ENCODE results near the gene SAP30L. TPM values are rescaled to one million over a fixed set of nuclear protein-coding genes. Genes with fewer than 3 reads are reported as not detected.
A peak's percentile ranks its signal among the peaks of the same experiment; 100 is the strongest.

SAP30L gene
- total and polyA plus RNA-seq, 7 donors = 9.2 to 35.7 (median 26.0) TPM

GRCh38 chr5:154466147-154466546, 20.4 kb downstream of the SAP30L start:
- intact Hi-C loops (cut with DNase I) = loop anchor here (2.0 to 5.0 kb wide), 3 partner anchors 141 to 176 kb away; no protein-coding TSS in a partner anchor

GRCh38 chr5:154466671-154467070, 20.9 kb downstream of the SAP30L start:
- Histone ChIP-seq H3K4me3 (no peak overlapping the region), H3K4me1 (no peaks in the 10 kb centered on the region), H3K27ac (no peak overlapping the region), H3K36me3 (ENCODE audit: insufficient read depth in 1 of 2, low read depth in 1 of 2) (peaks cover 0 to 7% of the 10 kb centered on the region in 2 donors), H3K27me3 (ENCODE audit: insufficient read depth in 3 of 3, low read length in 2 of 3) (peaks cover 0 to 25% (median 4%) of the 10 kb centered on the region in 3 donors), H3K9me3 (no peaks in the 10 kb centered on the region)
- DNase-seq (no peak), ATAC-seq (no peak)
- TF ChIP-seq CTCF (IDR thresholded peaks at IDR 0.05) = no peak
- intact Hi-C loops (cut with DNase I) = loop anchor here (2.0 to 5.0 kb wide), 3 partner anchors 141 to 176 kb away; no protein-coding TSS in a partner anchor
- 81 to 85% (median 85%) methylated on average over 5 of the region's 5 CpGs for WGBS, 3 donors

More at GRCh38 chr5:154466147-154466546, 20.4 kb downstream of the SAP30L start:
- WGBS, 3 donors = 58 to 62% (median 61%) methylated on average over 5 of the region's 5 CpGs
- no peak overlapping the region for H3K27ac ChIP-seq
- H3K4me3 ChIP-seq = no peak overlapping the region
- ATAC-seq = no peak
- H3K36me3 ChIP-seq (ENCODE audit: insufficient read depth in 1 of 2, low read depth in 1 of 2) = peaks cover 0 to 7% of the 10 kb centered on the region in 2 donors
- no peaks in the 10 kb centered on the region for H3K9me3 ChIP-seq
- no peak for DNase-seq
- H3K27me3 ChIP-seq (ENCODE audit: insufficient read depth in 3 of 3, low read length in 2 of 3) = peaks cover 0 to 20% (median 4%) of the 10 kb centered on the region in 3 donors
- no peak for TF ChIP-seq CTCF (IDR thresholded peaks at IDR 0.05)
- no peaks in the 10 kb centered on the region for H3K4me1 ChIP-seq

GRCh38 chr5:154467655-154468354, 22.0 kb downstream of the SAP30L start:
- peaks cover 0 to 4% of the 10 kb centered on the region in 2 donors for H3K36me3 ChIP-seq (ENCODE audit: insufficient read depth in 1 of 2, low read depth in 1 of 2)
- no peak overlapping the region for H3K4me3 ChIP-seq
- WGBS, 3 donors = 40 to 49% (median 46%) methylated on average over 18 of the region's 18 CpGs
- H3K27me3 ChIP-seq (ENCODE audit: insufficient read depth in 3 of 3, low read length in 2 of 3) = peaks cover 0 to 36% (median 7%) of the 10 kb centered on the region in 3 donors
- DNase-seq (peak; percentile 79 to 84), ATAC-seq (peak; percentile 89 to 95 (median 90))
- H3K4me1 ChIP-seq = peaks cover 1% of the 10 kb centered on the region
- intact Hi-C loops (cut with DNase I) = loop anchor here (2.0 to 5.0 kb wide), 3 partner anchors 139 to 174 kb away; no protein-coding TSS in a partner anchor
- H3K9me3 ChIP-seq = no peaks in the 10 kb centered on the region
- peak; percentile 92 for TF ChIP-seq CTCF (IDR thresholded peaks at IDR 0.05)
- H3K27ac ChIP-seq = no peak overlapping the region

- Histone ChIP-seq H3K9me3 (no peaks in the 10 kb centered on the region), H3K4me1 (peaks cover 16% of the 10 kb centered on the region), H3K27me3 (ENCODE audit: insufficient read depth in 3 of 3, low read length in 2 of 3) (peaks cover 0 to 59% (median 26%) of the 10 kb centered on the region in 3 donors), H3K27ac (no peak overlapping the region), H3K36me3 (ENCODE audit: insufficient read depth in 1 of 2, low read depth in 1 of 2) (no peaks in the 10 kb centered on the region), H3K4me3 (no peak overlapping the region)
- no peak for TF ChIP-seq CTCF (IDR thresholded peaks at IDR 0.05)
- DNase-seq = no peak
- WGBS, 3 donors = 64 to 69% (median 65%) methylated on average over 2 of the region's 2 CpGs
- intact Hi-C loops (cut with DNase I) = loop anchor here in 1 of 2 donors (10.0 kb wide), 1 partner anchor 475 kb away; the partner anchor contains the start of gene MRPL22
- no peak for ATAC-seq
Observed at GRCh38 chr5:154470137-154470536, 24.3 kb downstream of the SAP30L start.
